SJSA1 (cell line): Measurements from ENCODE around the gene CCDC32. TPM values are rescaled to one million over a fixed set of nuclear protein-coding genes. Genes with fewer than 3 reads are reported as not detected.
"Not testable (repeated sequence)": the region's sequence is repeated elsewhere in the genome, so short reads cannot be mapped to it uniquely, and the experiment has no call there.

Source experiments
- DNase-seq, 2 experiments: peaks; one replicate each; pipeline ENCODE4 v3.0.0-alpha.2; 2015 to 2020; ENCODE audit warnings: low spot score in 2 of 2, low read depth in 1 of 2
- H3K27ac ChIP-seq: fragments of 250-450 bp; sonication (Bioruptor Pico); 2 replicates; pipeline ENCODE4 v1.5.1; 2020; ENCODE audit warnings: mild to moderate bottlenecking, moderate library complexity
- H3K27me3 ChIP-seq: fragments of 250-450 bp; sonication (Bioruptor Pico); replicated peaks from 2 replicates; pipeline ENCODE4 v1.5.1; 2020; ENCODE audit warnings: mild to moderate bottlenecking, moderate library complexity
- H3K36me3 ChIP-seq: fragments of 250-450 bp; sonication (Bioruptor Pico); 2 replicates; pipeline ENCODE4 v1.5.1; 2020; ENCODE audit warnings: mild to moderate bottlenecking
- H3K4me1 ChIP-seq: fragments of 250-450 bp; sonication (Bioruptor Pico); replicated peaks from 2 replicates; pipeline ENCODE4 v1.6.1; 2021; ENCODE audit warnings: mild to moderate bottlenecking
- H3K4me3 ChIP-seq: fragments of 250-450 bp; sonication (Bioruptor Pico); 2 replicates; pipeline ENCODE4 v1.5.1; 2020; ENCODE audit warnings: mild to moderate bottlenecking
- H3K9me3 ChIP-seq: fragments of 250-450 bp; sonication (Bioruptor Pico); replicated peaks from 2 replicates; pipeline ENCODE4 v1.5.1; 2020; ENCODE audit warnings: mild to moderate bottlenecking
- total RNA-seq: library from RNA; depleted of rRNA; stranded (reverse); fragments of >200 nt; shearing (Covaris generic); gene quantifications from 2 replicates; pipeline ENCODE4 v1.2.3, GENCODE V29; 2014

Gene CCDC32
- total RNA-seq, 1 experiment from 2014 or later, result 24.4 TPM

GRCh38 chr15:40590667-40591050, 25.8 kb upstream of the CCDC32 start:
- Histone ChIP-seq H3K4me1 (peaks cover 7% of the 10 kb centered on the region; the same call in 1 of the 2 replicates), H3K9me3 (no peaks in the 10 kb centered on the region), H3K36me3 (peaks cover 8% of the 10 kb centered on the region), H3K4me3 (no peak overlapping the region), H3K27ac (no peak overlapping the region), H3K27me3 (no peaks in the 10 kb centered on the region)
- DNase-seq, result no peak

DNA sequence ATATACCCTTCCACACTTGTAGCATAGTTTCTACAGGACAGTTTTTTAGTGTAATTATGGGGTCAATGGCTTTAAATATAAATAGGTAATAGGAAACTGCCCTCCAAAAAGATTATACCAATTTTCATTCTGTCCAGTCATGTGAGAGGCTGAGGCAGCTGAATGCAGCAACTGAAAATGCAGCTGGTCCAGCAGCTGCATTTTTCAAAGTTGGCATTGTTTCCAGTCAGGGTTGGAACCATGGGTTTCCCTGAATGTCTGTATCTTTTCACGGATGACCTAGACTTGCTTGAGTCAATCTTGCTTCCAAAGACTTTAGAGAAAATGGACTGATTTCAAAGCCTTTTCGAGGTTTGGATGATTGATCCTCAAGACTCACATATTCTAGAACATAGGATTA, 19.3 kb upstream of the CCDC32 start:
- peaks cover 2% of the 10 kb centered on the region; the same call in 1 of the 2 replicates for H3K27me3 ChIP-seq
- H3K36me3 ChIP-seq, result no peaks in the 10 kb centered on the region
- H3K27ac ChIP-seq, result no peak overlapping the region
- H3K4me1 ChIP-seq, result peaks cover 7% of the 10 kb centered on the region
- H3K9me3 ChIP-seq, result 0 out of 2 replicates have a peak, but pooled peaks cover 3% of the 10 kb centered on the region
- no peak for DNase-seq
- no peak overlapping the region for H3K4me3 ChIP-seq

DNA sequence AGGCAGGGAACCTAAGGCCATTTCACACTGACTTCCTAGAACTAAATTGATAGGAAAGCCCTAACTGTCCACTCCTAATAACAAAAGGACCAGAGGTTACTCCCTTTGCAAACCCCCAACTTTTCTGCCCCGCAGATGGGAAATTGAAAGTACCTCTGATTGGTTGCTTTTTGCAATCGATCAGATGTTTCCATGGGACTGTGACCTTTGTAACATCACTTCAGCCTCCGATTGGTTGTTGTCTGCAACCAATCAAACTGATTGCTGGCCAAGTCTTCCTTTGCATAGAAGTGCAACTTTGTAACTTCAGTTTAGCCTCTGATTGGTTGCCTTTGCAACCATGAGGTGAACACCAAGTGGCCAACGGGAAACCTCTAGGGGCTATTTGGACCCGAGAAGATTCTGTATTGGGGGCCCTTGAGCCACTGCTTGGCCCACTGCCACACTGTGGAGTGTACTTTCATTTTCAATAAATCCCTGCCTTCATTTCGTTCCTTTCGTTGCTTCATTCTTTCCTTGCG, 17.9 kb upstream of the CCDC32 start:
- peaks cover 7% of the 10 kb centered on the region for H3K4me1 ChIP-seq
- DNase-seq, result peak in 1 of 2 experiments; percentile 34
- H3K27me3 ChIP-seq, result peaks cover 2% of the 10 kb centered on the region; the same call in 1 of the 2 replicates
- H3K4me3 ChIP-seq, result peak overlapping the region; percentile 32
- no peak overlapping the region for H3K27ac ChIP-seq
- H3K36me3 ChIP-seq, result no peaks in the 10 kb centered on the region
- H3K9me3 ChIP-seq, result 0 out of 2 replicates have a peak, but pooled peaks cover 3% of the 10 kb centered on the region

- not testable (repeated sequence) for H3K27me3 ChIP-seq, DNase-seq, H3K9me3 ChIP-seq, H3K4me3 ChIP-seq, H3K36me3 ChIP-seq, H3K4me1 ChIP-seq, H3K27ac ChIP-seq
These were observed 17.0 kb upstream of the CCDC32 start for GRCh38 chr15:40581796-40582195.

DNA sequence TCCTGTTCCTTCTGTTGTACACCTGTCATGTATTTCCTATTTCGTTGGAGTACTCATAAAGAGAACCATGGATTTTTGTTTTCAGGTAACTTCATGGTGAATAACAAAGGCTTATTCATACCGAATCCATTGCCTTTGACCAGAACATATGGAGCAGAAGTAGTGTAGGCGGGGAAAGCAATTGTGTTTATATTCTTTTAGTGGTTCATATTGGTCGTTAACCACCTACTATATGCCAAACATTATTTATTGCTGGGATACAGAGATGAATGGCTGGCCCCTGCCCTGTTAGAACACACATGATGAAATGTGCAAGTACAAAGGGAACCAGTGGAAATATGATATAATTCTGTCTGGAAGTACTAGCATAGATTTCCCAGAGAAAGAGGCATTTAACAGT, 14.1 kb upstream of the CCDC32 start:
- Histone ChIP-seq H3K9me3 (0 out of 2 replicates have a peak, but pooled peaks cover 3% of the 10 kb centered on the region), H3K36me3 (peaks cover 11% of the 10 kb centered on the region), H3K27me3 (no peaks in the 10 kb centered on the region), H3K4me1 (peaks cover 7% of the 10 kb centered on the region), H3K4me3 (no peak overlapping the region), H3K27ac (no peak overlapping the region)
- DNase-seq, result no peak

DNA sequence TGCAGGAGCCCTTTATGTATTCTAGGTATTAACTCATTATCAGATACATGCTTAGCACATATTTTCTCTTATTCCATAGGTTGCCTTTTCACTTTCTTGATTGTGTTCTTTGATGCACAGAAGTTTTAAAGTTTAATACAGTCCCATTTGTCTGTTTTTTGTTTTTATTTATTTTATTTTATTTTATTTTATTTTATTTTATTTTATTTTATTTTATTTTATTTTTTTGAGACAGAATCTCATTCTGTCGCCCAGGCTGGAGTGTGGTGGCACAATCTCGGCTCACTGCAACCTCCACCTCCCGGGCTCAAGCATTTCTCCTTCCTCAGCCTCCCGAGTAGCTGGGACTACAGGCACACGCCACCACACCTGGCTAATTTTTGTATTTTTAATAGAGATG, 12.1 kb upstream of the CCDC32 start:
- H3K27me3 ChIP-seq, H3K4me1 ChIP-seq, H3K9me3 ChIP-seq, DNase-seq, H3K4me3 ChIP-seq, H3K27ac ChIP-seq: not testable (repeated sequence)
- H3K36me3 ChIP-seq, result peaks cover 26% of the 10 kb centered on the region

- H3K27me3 ChIP-seq, result no peaks in the 10 kb centered on the region
These were observed 10.3 kb upstream of the CCDC32 start for GRCh38 chr15:40575113-40575512.

GRCh38 chr15:40569129-40569953, 4.5 kb upstream of the CCDC32 start, which contains the start of gene RPUSD2:
TSS of gene RPUSD2 (plus strand) at chr15:40569299. CDS start at chr15:40569338, 39 bp downstream.
- H3K4me3 ChIP-seq, result peak within 1 kb of the TSS; percentile 82
- H3K9me3 ChIP-seq, result no peaks in the 10 kb centered on the region
- peak within 1 kb of the TSS; percentile 24 for H3K27ac ChIP-seq
- DNase-seq, result peak; percentile 87 to 94
- peaks cover 37% of the 10 kb centered on the region for H3K36me3 ChIP-seq
- H3K4me1 ChIP-seq, result peaks cover 17% of the 10 kb centered on the region; the same call in 1 of the 2 replicates
- H3K27me3 ChIP-seq, result no peaks in the 10 kb centered on the region

More at GRCh38 chr15:40575113-40575512, 10.3 kb upstream of the CCDC32 start:
- Histone ChIP-seq H3K4me1 (peaks cover 5% of the 10 kb centered on the region; the same call in 1 of the 2 replicates), H3K9me3 (no peaks in the 10 kb centered on the region), H3K4me3 (no peak overlapping the region), H3K27ac (no peak overlapping the region), H3K36me3 (peaks cover 35% of the 10 kb centered on the region)
- no peak for DNase-seq

DNA sequence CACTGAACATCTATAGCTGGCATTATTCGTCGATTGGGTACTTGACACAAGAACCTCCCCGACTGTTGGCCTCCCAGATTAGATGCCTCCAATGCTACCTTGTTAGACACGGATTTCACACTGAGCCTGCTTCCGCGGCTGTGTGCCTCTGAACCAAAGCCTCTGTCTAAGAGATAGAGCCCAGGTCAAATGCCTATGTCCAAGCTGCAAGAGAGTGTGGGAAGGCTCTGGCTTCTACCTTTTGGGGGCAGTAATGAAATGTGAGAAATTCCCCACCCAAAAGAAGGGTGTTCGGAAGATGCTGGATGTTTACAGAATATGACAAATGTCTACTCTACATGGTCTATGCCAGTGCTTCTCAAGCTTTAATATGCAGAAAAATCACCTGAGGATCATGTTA, 2.3 kb upstream of the CCDC32 start:
- Histone ChIP-seq H3K4me1 (peaks cover 21% of the 10 kb centered on the region), H3K9me3 (no peaks in the 10 kb centered on the region), H3K4me3 (no peak overlapping the region), H3K27ac (no peak overlapping the region), H3K27me3 (no peaks in the 10 kb centered on the region), H3K36me3 (peaks cover 28% of the 10 kb centered on the region)
- DNase-seq, result no peak

DNA sequence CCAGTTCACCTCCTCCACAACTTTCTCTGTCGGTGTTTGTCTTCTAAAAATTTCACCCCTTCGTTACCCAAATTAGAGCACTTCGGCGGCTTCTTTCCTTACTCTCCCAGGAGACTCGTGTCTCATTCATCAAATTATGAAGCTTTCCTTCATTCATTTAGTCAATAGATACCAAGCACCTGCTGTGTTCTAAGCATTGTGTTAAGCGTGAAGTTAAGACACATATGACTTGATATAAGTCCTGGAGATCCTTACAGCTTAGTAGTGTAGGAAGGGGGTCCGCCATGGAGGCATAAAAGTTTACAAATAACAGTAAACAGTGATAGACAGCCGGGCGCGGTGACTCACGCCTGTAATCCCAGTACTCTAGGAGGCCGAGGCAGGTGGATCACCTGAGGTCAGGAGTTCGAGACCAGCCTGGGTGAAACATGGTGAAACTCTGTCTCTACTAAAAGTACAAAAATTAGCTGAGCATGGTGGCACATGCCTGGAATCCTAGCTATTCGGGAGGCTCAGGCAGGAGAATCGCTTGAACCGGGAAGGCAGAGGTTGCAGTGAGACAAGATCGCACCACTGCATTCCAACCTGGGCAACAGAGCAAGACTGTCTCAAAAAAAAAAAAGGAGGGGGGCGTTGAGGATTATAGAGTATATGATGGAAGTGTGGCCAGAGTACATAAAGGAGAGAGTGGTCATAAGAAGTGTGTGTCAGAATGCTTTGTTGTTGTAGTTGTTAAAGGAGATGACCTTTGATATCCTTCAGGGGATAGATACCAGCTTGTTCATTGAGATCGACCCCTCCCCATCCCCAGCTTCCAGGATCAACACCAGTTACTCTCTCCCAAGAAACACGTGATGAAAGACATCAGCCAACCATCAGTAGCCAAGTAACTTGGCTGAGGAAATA, 744 bp upstream of the CCDC32 start:
- no peak for DNase-seq
- no peaks in the 10 kb centered on the region for H3K27me3 ChIP-seq
- H3K4me1 ChIP-seq, result peaks cover 21% of the 10 kb centered on the region
- no peak overlapping the region for H3K27ac ChIP-seq
- H3K4me3 ChIP-seq, result peak overlapping the region; percentile 77
- H3K36me3 ChIP-seq, result peaks cover 26% of the 10 kb centered on the region
- H3K9me3 ChIP-seq, result no peaks in the 10 kb centered on the region

- Histone ChIP-seq H3K4me3 (no peak overlapping the region), H3K36me3 (peaks cover 26% of the 10 kb centered on the region), H3K27me3 (no peaks in the 10 kb centered on the region), H3K27ac (no peak overlapping the region), H3K4me1 (peaks cover 10% of the 10 kb centered on the region), H3K9me3 (no peaks in the 10 kb centered on the region)
- no peak for DNase-seq
These were observed 1.4 kb downstream of the CCDC32 start for GRCh38 chr15:40563426-40563825.

GRCh38 chr15:40562691-40563090, 2.2 kb downstream of the CCDC32 start:
- H3K27ac ChIP-seq, result no peak overlapping the region
- peaks cover 10% of the 10 kb centered on the region for H3K4me1 ChIP-seq
- no peaks in the 10 kb centered on the region for H3K27me3 ChIP-seq
- peaks cover 26% of the 10 kb centered on the region for H3K36me3 ChIP-seq
- no peak overlapping the region for H3K4me3 ChIP-seq
- DNase-seq, result no peak
- H3K9me3 ChIP-seq, result no peaks in the 10 kb centered on the region

DNA sequence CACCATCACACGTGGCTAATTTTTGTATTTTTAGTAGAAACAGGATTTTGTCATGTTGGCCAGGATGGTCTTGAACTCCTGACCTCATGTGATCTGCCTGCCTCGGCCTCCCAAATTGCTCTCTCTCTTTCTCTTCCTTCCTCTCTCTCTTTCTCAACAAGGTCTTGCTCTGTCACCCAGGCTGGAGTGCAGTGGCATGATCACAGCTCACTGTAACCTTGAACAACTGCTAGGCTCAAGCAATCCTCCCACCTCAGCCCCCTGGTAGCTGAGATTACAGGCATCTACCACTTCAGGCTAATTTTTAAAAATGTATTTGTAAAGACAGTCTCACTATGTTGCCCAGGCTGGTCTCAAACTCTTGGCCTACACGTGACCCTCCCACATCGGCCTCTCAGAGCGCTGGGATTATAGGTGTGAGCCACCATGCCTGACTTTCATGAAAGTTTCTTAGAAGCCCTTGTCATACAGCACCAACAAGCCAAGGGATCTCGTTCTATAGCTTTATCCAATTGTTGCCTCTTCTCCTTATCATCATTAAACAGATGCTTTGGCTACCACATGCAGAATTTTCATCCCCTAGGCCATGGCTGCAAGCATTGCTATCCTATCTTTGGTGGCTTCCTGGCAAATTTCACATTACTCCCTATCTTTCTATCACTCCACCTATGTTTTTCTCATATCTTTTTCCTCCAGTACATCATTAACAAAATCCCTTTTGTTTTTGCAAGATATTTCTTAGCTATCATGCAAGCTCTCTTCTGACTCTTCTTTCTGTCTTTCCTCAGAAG, 5.7 kb downstream of the CCDC32 start:
- no peak overlapping the region for H3K27ac ChIP-seq
- H3K9me3 ChIP-seq, result no peaks in the 10 kb centered on the region
- no peak for DNase-seq

More for the DNA sequence above, 5.7 kb downstream of the CCDC32 start:
- Histone ChIP-seq H3K36me3 (peaks cover 48% of the 10 kb centered on the region), H3K4me3 (no peak overlapping the region), H3K27me3 (no peaks in the 10 kb centered on the region), H3K4me1 (peaks cover 4% of the 10 kb centered on the region)
